ENCODE data around the gene AAR2.

DNA sequence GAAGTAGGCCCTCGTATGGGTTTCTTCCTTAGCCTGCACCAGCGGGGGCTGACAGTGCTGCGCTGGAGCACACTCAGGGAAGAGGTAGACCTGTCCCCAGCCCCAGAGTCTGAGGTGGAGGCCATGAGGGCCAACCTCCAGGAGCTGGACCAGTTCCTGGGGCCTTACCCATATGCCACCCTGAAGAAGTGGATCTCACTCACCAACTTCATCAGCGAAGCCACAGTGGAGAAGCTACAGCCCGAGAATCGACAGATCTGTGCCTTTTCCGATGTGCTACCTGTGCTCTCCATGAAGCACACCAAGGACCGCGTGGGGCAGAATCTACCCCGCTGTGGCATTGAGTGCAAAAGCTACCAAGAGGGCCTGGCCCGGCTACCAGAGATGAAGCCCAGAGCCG is 3.8 kb downstream of the AAR2 start:
- no peak for TF ChIP-seq POLR2AphosphoS5 (IDR thresholded peaks at IDR 0.05; ENCODE audit: low read depth)
- TF ChIP-seq, protein P1, sequence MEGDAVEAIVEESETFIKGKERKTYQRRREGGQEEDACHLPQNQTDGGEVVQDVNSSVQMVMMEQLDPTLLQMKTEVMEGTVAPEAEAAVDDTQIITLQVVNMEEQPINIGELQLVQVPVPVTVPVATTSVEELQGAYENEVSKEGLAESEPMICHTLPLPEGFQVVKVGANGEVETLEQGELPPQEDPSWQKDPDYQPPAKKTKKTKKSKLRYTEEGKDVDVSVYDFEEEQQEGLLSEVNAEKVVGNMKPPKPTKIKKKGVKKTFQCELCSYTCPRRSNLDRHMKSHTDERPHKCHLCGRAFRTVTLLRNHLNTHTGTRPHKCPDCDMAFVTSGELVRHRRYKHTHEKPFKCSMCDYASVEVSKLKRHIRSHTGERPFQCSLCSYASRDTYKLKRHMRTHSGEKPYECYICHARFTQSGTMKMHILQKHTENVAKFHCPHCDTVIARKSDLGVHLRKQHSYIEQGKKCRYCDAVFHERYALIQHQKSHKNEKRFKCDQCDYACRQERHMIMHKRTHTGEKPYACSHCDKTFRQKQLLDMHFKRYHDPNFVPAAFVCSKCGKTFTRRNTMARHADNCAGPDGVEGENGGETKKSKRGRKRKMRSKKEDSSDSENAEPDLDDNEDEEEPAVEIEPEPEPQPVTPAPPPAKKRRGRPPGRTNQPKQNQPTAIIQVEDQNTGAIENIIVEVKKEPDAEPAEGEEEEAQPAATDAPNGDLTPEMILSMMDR (IDR thresholded peaks at IDR 0.05; ENCODE audit: insufficient read depth, low read length): no peak
- TF ChIP-seq, protein P2, sequence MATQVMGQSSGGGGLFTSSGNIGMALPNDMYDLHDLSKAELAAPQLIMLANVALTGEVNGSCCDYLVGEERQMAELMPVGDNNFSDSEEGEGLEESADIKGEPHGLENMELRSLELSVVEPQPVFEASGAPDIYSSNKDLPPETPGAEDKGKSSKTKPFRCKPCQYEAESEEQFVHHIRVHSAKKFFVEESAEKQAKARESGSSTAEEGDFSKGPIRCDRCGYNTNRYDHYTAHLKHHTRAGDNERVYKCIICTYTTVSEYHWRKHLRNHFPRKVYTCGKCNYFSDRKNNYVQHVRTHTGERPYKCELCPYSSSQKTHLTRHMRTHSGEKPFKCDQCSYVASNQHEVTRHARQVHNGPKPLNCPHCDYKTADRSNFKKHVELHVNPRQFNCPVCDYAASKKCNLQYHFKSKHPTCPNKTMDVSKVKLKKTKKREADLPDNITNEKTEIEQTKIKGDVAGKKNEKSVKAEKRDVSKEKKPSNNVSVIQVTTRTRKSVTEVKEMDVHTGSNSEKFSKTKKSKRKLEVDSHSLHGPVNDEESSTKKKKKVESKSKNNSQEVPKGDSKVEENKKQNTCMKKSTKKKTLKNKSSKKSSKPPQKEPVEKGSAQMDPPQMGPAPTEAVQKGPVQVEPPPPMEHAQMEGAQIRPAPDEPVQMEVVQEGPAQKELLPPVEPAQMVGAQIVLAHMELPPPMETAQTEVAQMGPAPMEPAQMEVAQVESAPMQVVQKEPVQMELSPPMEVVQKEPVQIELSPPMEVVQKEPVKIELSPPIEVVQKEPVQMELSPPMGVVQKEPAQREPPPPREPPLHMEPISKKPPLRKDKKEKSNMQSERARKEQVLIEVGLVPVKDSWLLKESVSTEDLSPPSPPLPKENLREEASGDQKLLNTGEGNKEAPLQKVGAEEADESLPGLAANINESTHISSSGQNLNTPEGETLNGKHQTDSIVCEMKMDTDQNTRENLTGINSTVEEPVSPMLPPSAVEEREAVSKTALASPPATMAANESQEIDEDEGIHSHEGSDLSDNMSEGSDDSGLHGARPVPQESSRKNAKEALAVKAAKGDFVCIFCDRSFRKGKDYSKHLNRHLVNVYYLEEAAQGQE (IDR thresholded peaks at IDR 0.05; ENCODE audit: insufficient replicate concordance, low read depth): no peak
